HEK293 (cell line): ENCODE measurements around the gene DDX31.
A peak's percentile ranks its signal among the peaks of the same experiment; 100 is the strongest.

Experiments
- BCL11A ChIP-seq: fragments of 450-650 bp; formaldehyde crosslinking; IDR thresholded peaks from 2 replicates; pipeline ENCODE4 v1.5.1; 2016; ENCODE audit warnings: low read depth, missing biosample characterization, missing genetic modification characterization
- EGR2 ChIP-seq: fragments of 450-650 bp; formaldehyde crosslinking; IDR thresholded peaks from 2 replicates; pipeline ENCODE4 v1.5.1; 2016; ENCODE audit warnings: low read depth, missing biosample characterization, missing genetic modification characterization
- HOXA7 ChIP-seq: sonication (generic); formaldehyde crosslinking; IDR thresholded peaks from 2 replicates; pipeline ENCODE4 v1.8.1; 2022; ENCODE audit warnings: missing genetic modification reagents, borderline replicate concordance
- SETDB1 ChIP-seq: IDR thresholded peaks from one replicate; pipeline ENCODE4 v1.6.1; 2017; ENCODE audit warnings: mild to moderate bottlenecking, low read length, moderate library complexity, mixed read lengths; ENCODE audit not compliant: insufficient read length
- ZBTB21 ChIP-seq: fragments of 450-650 bp; formaldehyde crosslinking; IDR thresholded peaks from 2 replicates; pipeline ENCODE4 v1.5.1; 2017; ENCODE audit warnings: missing biosample characterization, missing genetic modification characterization
- ZNF140 ChIP-seq: fragments of 450-650 bp; formaldehyde crosslinking; IDR thresholded peaks from 2 replicates; pipeline ENCODE4 v1.5.1; 2016; ENCODE audit warnings: missing biosample characterization, missing genetic modification characterization
- ZNF157 ChIP-seq: fragments of 450-650 bp; formaldehyde crosslinking; IDR thresholded peaks from 2 replicates; pipeline ENCODE4 v1.5.1; 2016; ENCODE audit warnings: missing biosample characterization, missing genetic modification characterization
- ZNF175 ChIP-seq: fragments of 450-650 bp; formaldehyde crosslinking; IDR thresholded peaks from 2 replicates; pipeline ENCODE4 v1.5.1; 2016; ENCODE audit warnings: missing biosample characterization, missing genetic modification characterization
- ZNF202 ChIP-seq: fragments of 450-650 bp; formaldehyde crosslinking; IDR thresholded peaks from 2 replicates; pipeline ENCODE4 v1.5.1; 2016; ENCODE audit warnings: missing biosample characterization, missing genetic modification characterization, borderline replicate concordance
- ZNF292 ChIP-seq: fragments of 450-650 bp; formaldehyde crosslinking; IDR thresholded peaks from 2 replicates; pipeline ENCODE4 v1.5.1; 2016; ENCODE audit warnings: low read depth, missing biosample characterization, missing genetic modification characterization, borderline replicate concordance
- ZNF391 ChIP-seq: fragments of 450-650 bp; formaldehyde crosslinking; IDR thresholded peaks from 2 replicates; pipeline ENCODE4 v1.5.1; 2016; ENCODE audit warnings: low read depth, missing biosample characterization, missing genetic modification characterization, borderline replicate concordance
- ZNF518A ChIP-seq: fragments of 450-650 bp; formaldehyde crosslinking; conservative IDR thresholded peaks from 2 replicates; pipeline ENCODE4 v1.5.1; 2016; ENCODE audit warnings: low read depth, missing biosample characterization, missing genetic modification characterization
- ZNF561 ChIP-seq: fragments of 450-650 bp; IDR thresholded peaks from 2 replicates; pipeline ENCODE4 v1.5.1; 2018; ENCODE audit warnings: missing biosample characterization, missing genetic modification characterization, borderline replicate concordance
- ZNF623 ChIP-seq: fragments of 450-650 bp; formaldehyde crosslinking; IDR thresholded peaks from 2 replicates; pipeline ENCODE4 v1.5.1; 2016; ENCODE audit warnings: missing biosample characterization, missing genetic modification characterization
- ZNF629 ChIP-seq: fragments of 450-650 bp; formaldehyde crosslinking; IDR thresholded peaks from 2 replicates; pipeline ENCODE4 v1.5.1; 2017; ENCODE audit warnings: missing biosample characterization, missing genetic modification characterization
- ZNF660 ChIP-seq: fragments of 450-650 bp; IDR thresholded peaks from 2 replicates; pipeline ENCODE4 v1.5.1; 2018; ENCODE audit warnings: missing biosample characterization, mild to moderate bottlenecking, missing genetic modification characterization
- ZNF692 ChIP-seq: fragments of 450-650 bp; formaldehyde crosslinking; IDR thresholded peaks from 2 replicates; pipeline ENCODE4 v1.5.1; 2016; ENCODE audit warnings: missing biosample characterization, missing genetic modification characterization
- ZNF701 ChIP-seq: fragments of 450-650 bp; formaldehyde crosslinking; IDR thresholded peaks from 2 replicates; pipeline ENCODE4 v1.5.1; 2016; ENCODE audit warnings: missing biosample characterization, missing genetic modification characterization
- ZNF76 ChIP-seq: fragments of 450-650 bp; formaldehyde crosslinking; IDR thresholded peaks from 2 replicates; pipeline ENCODE4; 2016; ENCODE audit warnings: low read depth, missing biosample characterization, missing genetic modification characterization, borderline replicate concordance
- ZNF830 ChIP-seq: fragments of 450-650 bp; IDR thresholded peaks from 2 replicates; pipeline ENCODE4 v1.5.0; 2018; ENCODE audit warnings: missing biosample characterization, missing genetic modification characterization, low read depth, mild to moderate bottlenecking, moderate library complexity
- ZSCAN18 ChIP-seq: fragments of 450-650 bp; formaldehyde crosslinking; IDR thresholded peaks from 2 replicates; pipeline ENCODE4 v1.5.1; 2016; ENCODE audit warnings: missing biosample characterization, missing genetic modification characterization
- ZSCAN30 ChIP-seq: fragments of 450-650 bp; IDR thresholded peaks from 2 replicates; pipeline ENCODE4 v1.5.1; 2018; ENCODE audit warnings: missing biosample characterization, mild to moderate bottlenecking, missing genetic modification characterization, moderate library complexity
- TF ChIP-seq, protein P1 (sequence below): fragments of 450-650 bp; formaldehyde crosslinking; IDR thresholded peaks from 2 replicates; pipeline ENCODE4 v1.5.1; 2017; ENCODE audit warnings: missing biosample characterization, mild to moderate bottlenecking, missing genetic modification characterization, moderate library complexity
- TF ChIP-seq, protein P2 (sequence below): fragments of 450-650 bp; formaldehyde crosslinking; IDR thresholded peaks from 2 replicates; pipeline ENCODE4 v1.5.1; 2016; ENCODE audit warnings: missing biosample characterization, missing genetic modification characterization

DDX31 gene

DNA sequence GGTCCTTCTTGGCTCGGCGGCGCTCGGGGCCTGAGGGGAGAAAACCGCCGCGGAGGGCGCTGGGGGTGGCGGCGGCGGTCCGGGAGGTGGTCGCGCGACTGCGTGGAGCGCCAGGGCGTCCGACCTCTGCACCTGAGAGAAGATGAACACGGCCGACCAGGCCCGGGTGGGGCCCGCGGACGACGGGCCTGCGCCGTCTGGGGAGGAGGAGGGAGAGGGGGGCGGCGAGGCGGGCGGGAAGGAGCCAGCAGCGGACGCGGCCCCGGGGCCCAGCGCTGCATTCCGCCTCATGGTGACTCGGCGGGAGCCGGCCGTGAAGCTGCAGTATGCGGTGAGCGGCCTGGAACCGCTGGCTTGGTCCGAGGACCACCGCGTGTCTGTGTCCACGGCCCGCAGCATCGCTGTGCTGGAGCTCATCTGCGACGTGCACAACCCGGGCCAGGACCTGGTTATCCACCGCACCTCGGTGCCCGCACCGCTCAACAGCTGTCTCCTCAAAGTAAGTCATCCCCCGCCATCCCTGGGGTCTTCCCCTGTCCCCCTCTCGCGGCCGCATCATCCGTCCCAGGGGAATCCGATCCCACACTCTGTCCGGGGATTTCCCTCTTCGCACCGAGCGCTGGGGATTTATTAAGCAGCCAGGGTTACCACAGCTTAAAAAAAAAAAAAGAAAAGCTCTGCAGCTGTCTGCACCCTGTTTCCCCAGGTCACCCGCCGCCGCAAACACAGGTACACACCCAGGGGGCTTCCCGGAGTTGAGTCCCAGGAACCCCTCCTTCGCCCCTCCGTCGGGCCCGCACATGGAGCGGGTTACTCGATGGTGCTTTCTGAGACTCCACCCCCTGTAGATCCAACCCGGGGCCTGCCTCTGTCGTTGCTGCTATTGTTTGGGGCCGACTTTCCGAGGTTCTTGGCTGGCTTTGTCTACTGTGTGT, 941 bp upstream of the DDX31 start, which contains the start of gene GTF3C4 (continued):
- TF ChIP-seq ZNF518A (tag by site-specific recombination): no peak
- TF ChIP-seq ZNF660 (tag by site-specific recombination): no peak
- no peak for TF ChIP-seq ZSCAN30 (tag by site-specific recombination)
- TF ChIP-seq ZNF202 (tag by site-specific recombination): no peak
- no peak for TF ChIP-seq ZNF292 (tag by site-specific recombination)
- TF ChIP-seq, protein P1, sequence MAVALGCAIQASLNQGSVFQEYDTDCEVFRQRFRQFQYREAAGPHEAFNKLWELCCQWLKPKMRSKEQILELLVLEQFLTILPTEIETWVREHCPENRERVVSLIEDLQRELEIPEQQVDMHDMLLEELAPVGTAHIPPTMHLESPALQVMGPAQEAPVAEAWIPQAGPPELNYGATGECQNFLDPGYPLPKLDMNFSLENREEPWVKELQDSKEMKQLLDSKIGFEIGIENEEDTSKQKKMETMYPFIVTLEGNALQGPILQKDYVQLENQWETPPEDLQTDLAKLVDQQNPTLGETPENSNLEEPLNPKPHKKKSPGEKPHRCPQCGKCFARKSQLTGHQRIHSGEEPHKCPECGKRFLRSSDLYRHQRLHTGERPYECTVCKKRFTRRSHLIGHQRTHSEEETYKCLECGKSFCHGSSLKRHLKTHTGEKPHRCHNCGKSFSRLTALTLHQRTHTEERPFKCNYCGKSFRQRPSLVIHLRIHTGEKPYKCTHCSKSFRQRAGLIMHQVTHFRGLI: no peak
- TF ChIP-seq, protein P2, sequence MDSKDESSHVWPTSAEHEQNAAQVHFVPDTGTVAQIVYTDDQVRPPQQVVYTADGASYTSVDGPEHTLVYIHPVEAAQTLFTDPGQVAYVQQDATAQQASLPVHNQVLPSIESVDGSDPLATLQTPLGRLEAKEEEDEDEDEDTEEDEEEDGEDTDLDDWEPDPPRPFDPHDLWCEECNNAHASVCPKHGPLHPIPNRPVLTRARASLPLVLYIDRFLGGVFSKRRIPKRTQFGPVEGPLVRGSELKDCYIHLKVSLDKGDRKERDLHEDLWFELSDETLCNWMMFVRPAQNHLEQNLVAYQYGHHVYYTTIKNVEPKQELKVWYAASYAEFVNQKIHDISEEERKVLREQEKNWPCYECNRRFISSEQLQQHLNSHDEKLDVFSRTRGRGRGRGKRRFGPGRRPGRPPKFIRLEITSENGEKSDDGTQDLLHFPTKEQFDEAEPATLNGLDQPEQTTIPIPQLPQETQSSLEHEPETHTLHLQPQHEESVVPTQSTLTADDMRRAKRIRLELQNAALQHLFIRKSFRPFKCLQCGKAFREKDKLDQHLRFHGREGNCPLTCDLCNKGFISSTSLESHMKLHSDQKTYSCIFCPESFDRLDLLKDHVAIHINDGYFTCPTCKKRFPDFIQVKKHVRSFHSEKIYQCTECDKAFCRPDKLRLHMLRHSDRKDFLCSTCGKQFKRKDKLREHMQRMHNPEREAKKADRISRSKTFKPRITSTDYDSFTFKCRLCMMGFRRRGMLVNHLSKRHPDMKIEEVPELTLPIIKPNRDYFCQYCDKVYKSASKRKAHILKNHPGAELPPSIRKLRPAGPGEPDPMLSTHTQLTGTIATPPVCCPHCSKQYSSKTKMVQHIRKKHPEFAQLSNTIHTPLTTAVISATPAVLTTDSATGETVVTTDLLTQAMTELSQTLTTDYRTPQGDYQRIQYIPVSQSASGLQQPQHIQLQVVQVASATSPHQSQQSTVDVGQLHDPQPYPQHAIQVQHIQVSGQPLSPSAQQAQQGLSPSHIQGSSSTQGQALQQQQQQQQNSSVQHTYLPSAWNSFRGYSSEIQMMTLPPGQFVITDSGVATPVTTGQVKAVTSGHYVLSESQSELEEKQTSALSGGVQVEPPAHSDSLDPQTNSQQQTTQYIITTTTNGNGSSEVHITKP (tag by site-specific recombination): peak; percentile 66
- TF ChIP-seq ZNF175 (tag by site-specific recombination): no peak
- TF ChIP-seq ZNF629 (tag by site-specific recombination): no peak
- TF ChIP-seq ZNF830 (tag by site-specific recombination): no peak
- TF ChIP-seq ZNF623 (tag by site-specific recombination): no peak
- TF ChIP-seq ZBTB21 (tag by site-specific recombination): no peak
- TF ChIP-seq EGR2: 0 out of 2 replicates have a peak, but pooled peaks have one; percentile 9
- no peak; the same call in 1 of the 2 replicates for TF ChIP-seq ZNF561 (tag by site-specific recombination)
- peak; percentile 75 for TF ChIP-seq ZNF692 (tag by site-specific recombination)
- TF ChIP-seq BCL11A (tag by site-specific recombination): no peak
- TF ChIP-seq ZNF391: 0 out of 2 replicates have a peak, but pooled peaks have one; percentile 15
- TF ChIP-seq ZNF76: peak; percentile 11; the same call in 1 of the 2 replicates
- no peak for TF ChIP-seq ZSCAN18
- no peak for TF ChIP-seq HOXA7 (CRISPR knock-in tag)
- no peak for TF ChIP-seq ZNF140 (tag by site-specific recombination)
- TF ChIP-seq ZNF701: no peak
- no peak for TF ChIP-seq SETDB1
- TF ChIP-seq ZNF157 (tag by site-specific recombination): no peak
